Activated CD4-positive, alpha-beta T cell treated with anti-CD3 and anti-CD28 coated beads, Interleukin-2, amount 50 U/mL, for 1 hour (primary cell): ENCODE results near the gene STXBP6.

Experiments
- DNase-seq: peaks from one replicate; pipeline ENCODE4 v3.0.0-alpha.2; 2020

Gene STXBP6

GRCh38 chr14:25050269-25051150 lies 563 bp upstream of the STXBP6 start:
- no peak for DNase-seq

GRCh38 chr14:25049093-25049567 lies 817 bp downstream of the STXBP6 start:
- DNase-seq = no peak

GRCh38 chr14:25048170-25049016 lies 1.6 kb downstream of the STXBP6 start:
- DNase-seq = no peak

- DNase-seq = no peak
These were observed 3.5 kb downstream of the STXBP6 start for GRCh38 chr14:25046301-25046943.

GRCh38 chr14:25044106-25044698 lies 5.7 kb downstream of the STXBP6 start:
- DNase-seq = no peak

- DNase-seq = no peak
These were observed 7.3 kb downstream of the STXBP6 start for GRCh38 chr14:25042362-25043299.

- DNase-seq = no peak
These were observed 8.0 kb downstream of the STXBP6 start for GRCh38 chr14:25041898-25042297.

GRCh38 chr14:25041484-25041883 lies 8.5 kb downstream of the STXBP6 start:
- no peak for DNase-seq

GRCh38 chr14:25039933-25040332 lies 10.0 kb downstream of the STXBP6 start:
- DNase-seq = no peak

- DNase-seq = no peak
These were observed 11.8 kb downstream of the STXBP6 start for GRCh38 chr14:25038044-25038668.

- DNase-seq = no peak
These were observed 12.9 kb downstream of the STXBP6 start for GRCh38 chr14:25037032-25037431.

- no peak for DNase-seq
These were observed 14.9 kb downstream of the STXBP6 start for GRCh38 chr14:25034803-25035681.

- DNase-seq = no peak
These were observed 16.6 kb downstream of the STXBP6 start for GRCh38 chr14:25033358-25033757.

- DNase-seq = no peak
These were observed 17.7 kb downstream of the STXBP6 start for GRCh38 chr14:25032092-25032784.

- no peak for DNase-seq
These were observed 23.3 kb downstream of the STXBP6 start for GRCh38 chr14:25026476-25027137.

- no peak for DNase-seq
These were observed 30.1 kb downstream of the STXBP6 start for GRCh38 chr14:25019892-25020291.

GRCh38 chr14:25017562-25017961 lies 32.4 kb downstream of the STXBP6 start:
- no peak for DNase-seq

- DNase-seq = no peak
These were observed 34.2 kb downstream of the STXBP6 start for GRCh38 chr14:25015761-25016160.

- DNase-seq = no peak
These were observed 35.5 kb downstream of the STXBP6 start for GRCh38 chr14:25014440-25014839.
